Neural cell (in vitro differentiated cells): ENCODE measurements around the gene STAC2. TPM values are rescaled to one million over a fixed set of nuclear protein-coding genes. Genes with fewer than 3 reads are reported as not detected.

Source experiments
- H2AFZ ChIP-seq: fragments of 200-600, 300-800 bp; sonication (generic), shearing (Covaris generic); 2 replicates; pipeline ENCODE4 v1.6.0; 2014; ENCODE audit warnings: low read depth, mild to moderate bottlenecking, antibody characterized with exemption, low read length, moderate library complexity
- H3F3A ChIP-seq: fragments of 200-600 bp; shearing (Covaris generic); 2 replicates; pipeline ENCODE4 v1.6.1; 2016; ENCODE audit warnings: mild to moderate bottlenecking, moderate library complexity, mixed read lengths, antibody characterized with exemption, low read length; ENCODE audit not compliant: insufficient read depth, poor library complexity, severe bottlenecking
- H3K27ac ChIP-seq: fragments of 200-600, 300-800 bp; sonication (generic), shearing (Covaris generic); 2 replicates; pipeline ENCODE4 v1.5.1; 2014; ENCODE audit warnings: mild to moderate bottlenecking, low read length, moderate library complexity
- H3K27me3 ChIP-seq: fragments of 300-800, 200-600 bp; sonication (generic), shearing (Covaris generic); 2 replicates; pipeline ENCODE4 v1.6.0; 2014; ENCODE audit warnings: mild to moderate bottlenecking, low read depth, low read length, moderate library complexity; ENCODE audit not compliant: insufficient read depth
- H3K36me3 ChIP-seq: fragments of 300-800, 200-600 bp; sonication (generic), shearing (Covaris generic); 2 replicates; pipeline ENCODE4 v1.5.1; 2014; ENCODE audit warnings: mild to moderate bottlenecking, antibody characterized with exemption, low read length, moderate library complexity; ENCODE audit not compliant: insufficient read depth
- H3K4me2 ChIP-seq: fragments of 300-800, 200-600 bp; sonication (generic), shearing (Covaris generic); 2 replicates; pipeline ENCODE4 v1.6.0; 2014; ENCODE audit warnings: mild to moderate bottlenecking, low read length
- H3K4me3 ChIP-seq: fragments of 300-800, 200-600 bp; sonication (generic), shearing (Covaris generic); 2 replicates; pipeline ENCODE4 v1.5.1; 2014; ENCODE audit warnings: mild to moderate bottlenecking, low read length, moderate library complexity
- H3K79me2 ChIP-seq: fragments of 200-600 bp; shearing (Covaris generic); replicated peaks from 2 replicates; pipeline ENCODE4 v1.6.0; 2014; ENCODE audit warnings: mild to moderate bottlenecking, low read length, moderate library complexity; ENCODE audit not compliant: insufficient read depth
- H3K9ac ChIP-seq: fragments of 300-800, 200-600 bp; sonication (generic), shearing (Covaris generic); 2 replicates; pipeline ENCODE4 v1.6.1; 2016; ENCODE audit warnings: mild to moderate bottlenecking, low read length, mixed read lengths
- H3K9me2 ChIP-seq: fragments of 200-600 bp; shearing (Covaris generic); 2 replicates; pipeline ENCODE4 v1.6.1; 2016; ENCODE audit warnings: mild to moderate bottlenecking, low read length, mixed read lengths; ENCODE audit not compliant: insufficient read depth
- H3K9me3 ChIP-seq: fragments of 200-600, 300-800 bp; sonication (generic), shearing (Covaris generic); 2 replicates; pipeline ENCODE4 v1.6.1; 2016; ENCODE audit warnings: mild to moderate bottlenecking, mixed run types, low read length, moderate library complexity, mixed read lengths
- H4K20me1 ChIP-seq: fragments of 200-600 bp; shearing (Covaris generic); 2 replicates; pipeline ENCODE4 v1.6.1; 2016; ENCODE audit warnings: mild to moderate bottlenecking, mixed run types; ENCODE audit not compliant: insufficient read depth
- EP300 ChIP-seq: fragments of 450-650 bp; conservative IDR thresholded peaks from 2 replicates; pipeline ENCODE4 v1.6.1; 2014; ENCODE audit warnings: antibody characterized with exemption, mild to moderate bottlenecking, moderate library complexity; ENCODE audit not compliant: poor library complexity, severe bottlenecking
- EZH2 ChIP-seq: fragments of 200-600, 300-800 bp; shearing (Covaris generic), sonication (generic); IDR thresholded peaks from 2 replicates; pipeline ENCODE4 v1.6.1; 2014; ENCODE audit warnings: antibody characterized with exemption, low read length, borderline replicate concordance, mild to moderate bottlenecking; ENCODE audit not compliant: insufficient read depth, poor library complexity, severe bottlenecking
- MXI1 ChIP-seq: fragments of 450-650 bp; conservative IDR thresholded peaks from 2 replicates; pipeline ENCODE4 v1.6.1; 2014; ENCODE audit warnings: antibody characterized with exemption, mild to moderate bottlenecking; ENCODE audit not compliant: poor library complexity, severe bottlenecking
- POLR2AphosphoS5 ChIP-seq: IDR thresholded peaks from 2 replicates; pipeline ENCODE4 v1.6.1; 2012
- RAD21 ChIP-seq: fragments of 450-650 bp; conservative IDR thresholded peaks from 2 replicates; pipeline ENCODE4 v1.6.1; 2014; ENCODE audit warnings: antibody characterized with exemption, mild to moderate bottlenecking, moderate library complexity
- SMC3 ChIP-seq: fragments of 450-650 bp; conservative IDR thresholded peaks from 2 replicates; pipeline ENCODE4 v1.6.1; 2014; ENCODE audit warnings: antibody characterized with exemption, mild to moderate bottlenecking, moderate library complexity; ENCODE audit not compliant: poor library complexity
- TAF1 ChIP-seq: IDR thresholded peaks from 2 replicates; pipeline ENCODE4 v1.6.1; 2012; ENCODE audit warnings: low read depth
- polyA plus RNA-seq: library from polyadenylated mRNA; depleted of rRNA; stranded (reverse); fragments of >200 nt; gene quantifications from 2 replicates; pipeline ENCODE4 v1.2.3, GENCODE V29; 2014
- TF ChIP-seq, protein P1 (sequence below): IDR thresholded peaks from 2 replicates; pipeline ENCODE4 v1.6.1; 2012; ENCODE audit warnings: borderline replicate concordance
- TF ChIP-seq, protein P2 (sequence below): fragments of 450-650 bp; IDR thresholded peaks from 2 replicates; pipeline ENCODE4 v1.5.1; 2014; ENCODE audit warnings: antibody characterized with exemption, mild to moderate bottlenecking, moderate library complexity; ENCODE audit not compliant: poor library complexity, severe bottlenecking

The STAC2 gene
- polyA plus RNA-seq, 1 donor from 2014 or later: not detected

DNA sequence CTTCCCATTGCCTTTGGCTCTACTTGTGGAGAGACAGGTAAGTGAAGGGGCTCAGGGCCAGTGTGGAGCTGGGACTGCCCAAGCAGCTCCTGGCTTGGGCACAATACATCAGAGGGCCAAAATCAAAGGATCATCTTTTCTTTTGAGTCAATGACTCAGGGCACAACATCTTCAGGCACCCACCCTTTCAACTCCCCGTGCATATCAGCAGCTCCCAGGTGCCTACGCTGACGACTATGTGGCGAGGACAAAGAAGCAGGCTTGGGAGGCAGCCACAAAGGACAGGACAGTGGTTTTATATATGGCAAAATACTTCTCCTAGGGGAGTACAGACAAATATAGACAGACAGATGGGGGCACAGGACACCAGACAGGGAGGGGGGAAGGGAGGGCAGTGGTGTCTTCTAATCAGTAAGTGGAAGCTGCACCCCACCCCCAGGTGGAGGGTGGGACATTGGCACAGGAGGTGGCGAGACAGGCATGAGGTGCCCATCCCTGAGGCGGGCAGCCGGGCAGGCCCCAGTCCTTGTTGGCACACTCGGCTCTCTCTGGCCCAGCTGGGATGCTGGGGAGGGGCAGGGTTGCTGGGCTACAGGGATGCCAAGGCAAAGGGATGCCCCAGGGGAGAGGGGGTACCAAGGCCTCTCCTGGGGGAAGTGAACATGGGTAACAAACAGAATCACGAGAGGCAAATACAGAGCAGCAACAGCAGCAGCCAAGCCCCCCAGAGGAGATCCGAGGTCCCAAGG is 52.0 kb downstream of the STAC2 start:
- Histone ChIP-seq H3K9me2 (no peaks in the 10 kb centered on the region), H3K27ac (no peak overlapping the region), H3K9me3 (no peaks in the 10 kb centered on the region), H3F3A (no peaks in the 10 kb centered on the region), H3K27me3 (no peaks in the 10 kb centered on the region), H4K20me1 (no peaks in the 10 kb centered on the region), H3K79me2 (no peaks in the 10 kb centered on the region), H3K4me2 (no peak overlapping the region), H3K9ac (no peak overlapping the region), H3K36me3 (peaks cover 10% of the 10 kb centered on the region), H2AFZ (no peak overlapping the region), H3K4me3 (no peak overlapping the region)
- TF ChIP-seq TAF1: no peak
- no peak for TF ChIP-seq EP300
- no peak for TF ChIP-seq SMC3
- TF ChIP-seq, protein P1, sequence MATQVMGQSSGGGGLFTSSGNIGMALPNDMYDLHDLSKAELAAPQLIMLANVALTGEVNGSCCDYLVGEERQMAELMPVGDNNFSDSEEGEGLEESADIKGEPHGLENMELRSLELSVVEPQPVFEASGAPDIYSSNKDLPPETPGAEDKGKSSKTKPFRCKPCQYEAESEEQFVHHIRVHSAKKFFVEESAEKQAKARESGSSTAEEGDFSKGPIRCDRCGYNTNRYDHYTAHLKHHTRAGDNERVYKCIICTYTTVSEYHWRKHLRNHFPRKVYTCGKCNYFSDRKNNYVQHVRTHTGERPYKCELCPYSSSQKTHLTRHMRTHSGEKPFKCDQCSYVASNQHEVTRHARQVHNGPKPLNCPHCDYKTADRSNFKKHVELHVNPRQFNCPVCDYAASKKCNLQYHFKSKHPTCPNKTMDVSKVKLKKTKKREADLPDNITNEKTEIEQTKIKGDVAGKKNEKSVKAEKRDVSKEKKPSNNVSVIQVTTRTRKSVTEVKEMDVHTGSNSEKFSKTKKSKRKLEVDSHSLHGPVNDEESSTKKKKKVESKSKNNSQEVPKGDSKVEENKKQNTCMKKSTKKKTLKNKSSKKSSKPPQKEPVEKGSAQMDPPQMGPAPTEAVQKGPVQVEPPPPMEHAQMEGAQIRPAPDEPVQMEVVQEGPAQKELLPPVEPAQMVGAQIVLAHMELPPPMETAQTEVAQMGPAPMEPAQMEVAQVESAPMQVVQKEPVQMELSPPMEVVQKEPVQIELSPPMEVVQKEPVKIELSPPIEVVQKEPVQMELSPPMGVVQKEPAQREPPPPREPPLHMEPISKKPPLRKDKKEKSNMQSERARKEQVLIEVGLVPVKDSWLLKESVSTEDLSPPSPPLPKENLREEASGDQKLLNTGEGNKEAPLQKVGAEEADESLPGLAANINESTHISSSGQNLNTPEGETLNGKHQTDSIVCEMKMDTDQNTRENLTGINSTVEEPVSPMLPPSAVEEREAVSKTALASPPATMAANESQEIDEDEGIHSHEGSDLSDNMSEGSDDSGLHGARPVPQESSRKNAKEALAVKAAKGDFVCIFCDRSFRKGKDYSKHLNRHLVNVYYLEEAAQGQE: no peak
- no peak for TF ChIP-seq EZH2
- TF ChIP-seq RAD21: no peak
- no peak for TF ChIP-seq MXI1
- TF ChIP-seq, protein P2, sequence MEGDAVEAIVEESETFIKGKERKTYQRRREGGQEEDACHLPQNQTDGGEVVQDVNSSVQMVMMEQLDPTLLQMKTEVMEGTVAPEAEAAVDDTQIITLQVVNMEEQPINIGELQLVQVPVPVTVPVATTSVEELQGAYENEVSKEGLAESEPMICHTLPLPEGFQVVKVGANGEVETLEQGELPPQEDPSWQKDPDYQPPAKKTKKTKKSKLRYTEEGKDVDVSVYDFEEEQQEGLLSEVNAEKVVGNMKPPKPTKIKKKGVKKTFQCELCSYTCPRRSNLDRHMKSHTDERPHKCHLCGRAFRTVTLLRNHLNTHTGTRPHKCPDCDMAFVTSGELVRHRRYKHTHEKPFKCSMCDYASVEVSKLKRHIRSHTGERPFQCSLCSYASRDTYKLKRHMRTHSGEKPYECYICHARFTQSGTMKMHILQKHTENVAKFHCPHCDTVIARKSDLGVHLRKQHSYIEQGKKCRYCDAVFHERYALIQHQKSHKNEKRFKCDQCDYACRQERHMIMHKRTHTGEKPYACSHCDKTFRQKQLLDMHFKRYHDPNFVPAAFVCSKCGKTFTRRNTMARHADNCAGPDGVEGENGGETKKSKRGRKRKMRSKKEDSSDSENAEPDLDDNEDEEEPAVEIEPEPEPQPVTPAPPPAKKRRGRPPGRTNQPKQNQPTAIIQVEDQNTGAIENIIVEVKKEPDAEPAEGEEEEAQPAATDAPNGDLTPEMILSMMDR: no peak
- no peak for TF ChIP-seq POLR2AphosphoS5

DNA sequence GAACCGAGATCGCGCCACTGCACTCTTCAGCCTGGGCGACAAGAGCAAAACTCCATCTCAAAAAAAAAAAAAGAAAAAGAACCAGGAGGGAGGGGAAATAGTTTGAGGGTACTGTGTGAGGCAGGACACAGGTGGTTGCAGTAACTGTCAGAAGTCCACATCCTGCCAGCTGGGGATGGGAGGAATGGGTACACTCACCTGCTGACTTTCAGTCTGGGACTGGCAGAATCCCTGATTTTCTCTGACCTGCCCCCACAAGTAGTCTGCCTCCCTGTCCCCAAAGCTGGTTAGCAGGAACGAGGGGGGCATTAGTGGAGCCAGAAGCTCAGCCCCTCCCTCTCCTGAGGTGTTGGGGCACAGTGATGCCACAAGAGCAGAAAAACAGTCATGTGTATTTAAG is 52.7 kb downstream of the STAC2 start:
- TF ChIP-seq, protein P1: no peak
- TF ChIP-seq POLR2AphosphoS5: peak; percentile 4
- Histone ChIP-seq H3K9me2 (no peaks in the 10 kb centered on the region), H3F3A (no peaks in the 10 kb centered on the region), H3K4me2 (no peak overlapping the region), H3K27ac (no peak overlapping the region), H3K9ac (no peak overlapping the region), H3K4me3 (no peak overlapping the region), H2AFZ (no peak overlapping the region), H3K36me3 (peaks cover 10% of the 10 kb centered on the region), H3K9me3 (no peaks in the 10 kb centered on the region), H3K79me2 (no peaks in the 10 kb centered on the region), H4K20me1 (no peaks in the 10 kb centered on the region), H3K27me3 (no peaks in the 10 kb centered on the region)
